GM23338 (cell line): ENCODE measurements around the gene HCRTR1. TPM values are rescaled to one million over a fixed set of nuclear protein-coding genes. Genes with fewer than 3 reads are reported as not detected.
A peak's percentile ranks its signal among the peaks of the same experiment; 100 is the strongest.

Experiments
- ATAC-seq: fragments of 200-7000 bp; cut with Tn5 transposase; 3 replicates; pipeline ENCODE4 v1.9.1; 2020
- DNase-seq: peaks from one replicate; pipeline ENCODE4 v3.0.0-alpha.2; 2015; ENCODE audit warnings: low spot score
- H2AFZ ChIP-seq: fragments of 200-600 bp; sonication (generic); 2 replicates; pipeline ENCODE4 v1.8.0; 2016; ENCODE audit warnings: antibody characterized with exemption, mild to moderate bottlenecking, moderate library complexity
- H3F3A ChIP-seq: fragments of 200-600 bp; sonication (generic); replicated peaks from 2 replicates; pipeline ENCODE4 v1.8.0; 2017; ENCODE audit warnings: antibody characterized with exemption, mixed run types, low read depth
- H3K27ac ChIP-seq: fragments of 200-600 bp; sonication (generic); 2 replicates; pipeline ENCODE4 v1.6.1; 2016; ENCODE audit warnings: low read depth
- H3K27me3 ChIP-seq: fragments of 200-600 bp; sonication (generic); 2 replicates; pipeline ENCODE4 v1.8.0; 2016; ENCODE audit warnings: mild to moderate bottlenecking, mixed run types, moderate library complexity; ENCODE audit not compliant: insufficient read depth
- H3K36me3 ChIP-seq: fragments of 200-600 bp; sonication (generic); 2 replicates; pipeline ENCODE4 v1.8.0; 2016; ENCODE audit warnings: mild to moderate bottlenecking; ENCODE audit not compliant: insufficient read depth
- H3K4me1 ChIP-seq: fragments of 200-600 bp; sonication (generic); 2 replicates; pipeline ENCODE4 v1.8.0; 2016; ENCODE audit warnings: mild to moderate bottlenecking, moderate library complexity; ENCODE audit not compliant: insufficient read depth
- H3K4me2 ChIP-seq: fragments of 200-600 bp; sonication (generic); 2 replicates; pipeline ENCODE4 v1.7.1; 2017; ENCODE audit warnings: mixed run types
- H3K4me3 ChIP-seq: fragments of 200-600 bp; sonication (generic); 2 replicates; pipeline ENCODE4 v1.6.1; 2016; ENCODE audit warnings: mixed run types
- H3K79me2 ChIP-seq: fragments of 200-600 bp; sonication (generic); replicated peaks from 2 replicates; pipeline ENCODE4 v1.8.0; 2017; ENCODE audit warnings: mild to moderate bottlenecking; ENCODE audit not compliant: insufficient read depth
- H3K9me2 ChIP-seq: fragments of 200-600 bp; sonication (generic); 2 replicates; pipeline ENCODE4 v1.8.0; 2017; ENCODE audit not compliant: insufficient read depth
- H4K20me1 ChIP-seq: fragments of 200-600 bp; sonication (generic); replicated peaks from 2 replicates; pipeline ENCODE4 v1.8.0; 2017; ENCODE audit warnings: mild to moderate bottlenecking; ENCODE audit not compliant: insufficient read depth
- H3K27ac Mint-ChIP-seq: 2 replicates; pipeline ENCODE4 v1.8.0; 2020; ENCODE audit warnings: inconsistent platforms, mild to moderate bottlenecking, moderate library complexity, mixed read lengths
- H3K27me3 Mint-ChIP-seq: 3 replicates; pipeline ENCODE4 v1.8.0; 2022; ENCODE audit warnings: low read depth, mild to moderate bottlenecking, moderate library complexity, mixed read lengths, inconsistent platforms; ENCODE audit not compliant: insufficient read depth, poor library complexity
- H3K36me3 Mint-ChIP-seq: 3 replicates; pipeline ENCODE4 v1.8.0; 2021; ENCODE audit warnings: low read depth, mild to moderate bottlenecking, inconsistent platforms, moderate library complexity, mixed read lengths
- H3K4me1 Mint-ChIP-seq: 3 replicates; pipeline ENCODE4 v1.8.0; 2020; ENCODE audit warnings: mild to moderate bottlenecking, inconsistent platforms, mixed read lengths
- H3K4me3 Mint-ChIP-seq: 3 replicates; pipeline ENCODE4 v1.8.0; 2021; ENCODE audit warnings: moderate library complexity, mild to moderate bottlenecking, inconsistent platforms, mixed read lengths
- H3K9me3 Mint-ChIP-seq: 3 replicates; pipeline ENCODE4 v1.8.0; 2020; ENCODE audit warnings: moderate library complexity, mild to moderate bottlenecking, inconsistent platforms, mixed read lengths
- CREB1 ChIP-seq: fragments of 250-450 bp; sonication (Bioruptor Pico); IDR thresholded peaks from 2 replicates; pipeline ENCODE4 v1.5.0; 2020; ENCODE audit warnings: low read depth, mild to moderate bottlenecking, moderate library complexity
- CTCF ChIP-seq, 2 experiments: fragments of 200-600 bp in 1 of 2; sonication (generic) in 1 of 2; conservative IDR thresholded peaks; 2 replicates each; pipeline versions ENCODE4 v1.5.1 to v1.6.1; 2016 to 2017; ENCODE audit warnings: antibody characterized with exemption in 2 of 2, low read depth in 2 of 2, mild to moderate bottlenecking in 2 of 2, moderate library complexity in 1 of 2
- ETS1 ChIP-seq: IDR thresholded peaks from 2 replicates; pipeline ENCODE4 v1.6.1; 2016; ENCODE audit warnings: antibody characterized with exemption
- EZH2 ChIP-seq: fragments of 200-600 bp; sonication (generic); IDR thresholded peaks from one replicate; pipeline ENCODE4 v1.8.0; 2017; ENCODE audit warnings: antibody characterized with exemption, mild to moderate bottlenecking, low read depth; ENCODE audit not compliant: unreplicated experiment
- EZH2phosphoT487 ChIP-seq: fragments of 200-600 bp; sonication (generic); IDR thresholded peaks from one replicate; pipeline ENCODE4 v1.8.1; 2018; ENCODE audit warnings: antibody characterized with exemption; ENCODE audit not compliant: unreplicated experiment
- JUNB ChIP-seq: IDR thresholded peaks from one replicate; pipeline ENCODE4 v1.6.1; 2016; ENCODE audit warnings: antibody characterized with exemption; ENCODE audit not compliant: unreplicated experiment
- NANOG ChIP-seq: IDR thresholded peaks from 2 replicates; pipeline ENCODE4 v1.6.1; 2016; ENCODE audit warnings: antibody characterized with exemption, borderline replicate concordance
- POLR2AphosphoS5 ChIP-seq: IDR thresholded peaks from 2 replicates; pipeline ENCODE4 v1.6.1; 2016; ENCODE audit warnings: antibody characterized with exemption, low read depth
- REST ChIP-seq: IDR thresholded peaks from one replicate; pipeline ENCODE4 v1.6.1; 2018; ENCODE audit warnings: antibody characterized with exemption; ENCODE audit not compliant: unreplicated experiment
- STAT1 ChIP-seq: IDR thresholded peaks from one replicate; pipeline ENCODE4 v1.6.1; 2016; ENCODE audit warnings: antibody characterized with exemption; ENCODE audit not compliant: unreplicated experiment
- ZNF114 ChIP-seq: fragments of 250-450 bp; sonication (Bioruptor Pico); IDR thresholded peaks from 2 replicates; pipeline ENCODE4 v1.5.0; 2020; ENCODE audit warnings: mild to moderate bottlenecking, moderate library complexity
- ZNF331 ChIP-seq: fragments of 250-450 bp; sonication (Bioruptor Pico); IDR thresholded peaks from 2 replicates; pipeline ENCODE4 v1.5.0; 2020; ENCODE audit warnings: low read depth, mild to moderate bottlenecking, moderate library complexity
- ZNF462 ChIP-seq: fragments of 250-450 bp; sonication (Bioruptor Pico); IDR thresholded peaks from 2 replicates; pipeline ENCODE4 v1.5.0; 2020; ENCODE audit warnings: mild to moderate bottlenecking, moderate library complexity
- polyA plus RNA-seq: library from polyadenylated mRNA; unstranded; fragments of >200 nt; fragmentation: Nextera tagmentation; extraction: Ambion mirVana; gene quantifications from 2 replicates; pipeline ENCODE4 v1.2.1, GENCODE V29; 2016
- total RNA-seq: library from RNA; depleted of rRNA; stranded (reverse); fragments of >200 nt; shearing (Covaris generic); gene quantifications from 2 replicates; pipeline ENCODE4 v1.2.3, GENCODE V29; 2014

Gene HCRTR1
- total and polyA plus RNA-seq, 2 experiments from 2014 or later: 0.15 to 1.0 TPM

GRCh38 chr1:31654474-31654776, 36.9 kb downstream of the HCRTR1 start:
- Histone ChIP-seq H3F3A (no peaks in the 10 kb centered on the region), H4K20me1 (no peaks in the 10 kb centered on the region), H3K4me3 (no peak overlapping the region), H3K27ac (no peak overlapping the region), H3K79me2 (no peaks in the 10 kb centered on the region), H3K27me3 (no peaks in the 10 kb centered on the region), H3K36me3 (no peaks in the 10 kb centered on the region), H3K9me2 (no peaks in the 10 kb centered on the region), H3K4me1 (no peaks in the 10 kb centered on the region), H3K4me2 (no peak overlapping the region), H2AFZ (no peak overlapping the region)
- Mint-ChIP-seq H3K27me3 (peaks cover 2% of the 10 kb centered on the region), H3K9me3 (no peaks in the 10 kb centered on the region), H3K36me3 (no peaks in the 10 kb centered on the region), H3K27ac (peak overlapping the region; percentile 66; the same call in 1 of the 2 replicates), H3K4me1 (no peaks in the 10 kb centered on the region; the same call in 2 of the 3 replicates), H3K4me3 (no peak overlapping the region)
- DNase-seq (no peak), ATAC-seq (no peak)
- no peak for TF ChIP-seq NANOG
- no peak for TF ChIP-seq POLR2AphosphoS5
- TF ChIP-seq ZNF331: no peak
- TF ChIP-seq REST: no peak
- TF ChIP-seq EZH2: no peak
- TF ChIP-seq STAT1: no peak
- no peak for TF ChIP-seq ZNF462
- no peak for TF ChIP-seq CREB1
- no peak for TF ChIP-seq ZNF114 (CRISPR knock-in tag)
- no peak for TF ChIP-seq ETS1
- TF ChIP-seq EZH2phosphoT487: no peak
- TF ChIP-seq JUNB: no peak
- TF ChIP-seq CTCF (conservative IDR thresholded peaks at IDR 0.05; ENCODE audit: low read depth in 2 of 2): no peak
